Measurements from ENCODE around the gene PCDHA6.
"Not testable (repeated sequence)": the region's sequence is repeated elsewhere in the genome, so short reads cannot be mapped to it uniquely, and the experiment has no call there.

PCDHA6 gene

GRCh38 chr5:140827704-140828361, at the start of gene PCDHA6:
Gene PCDHA6, plus strand, starts transcription at chr5:140827960. Its CDS starts 132 bp downstream, at chr5:140828092.
- no peak for DNase-seq (ENCODE audit: low read depth)
- H3K4me3 ChIP-seq (ENCODE audit: low read depth, low read length): no peak within 1 kb of the TSS
- TF ChIP-seq CTCF (IDR thresholded peaks at IDR 0.05; ENCODE audit: insufficient read depth, low read depth, low read length, missing control alignments): no peak

- H3K4me3 ChIP-seq (ENCODE audit: low read depth, low read length): no peak overlapping the region
- TF ChIP-seq CTCF (IDR thresholded peaks at IDR 0.05; ENCODE audit: insufficient read depth, low read depth, low read length, missing control alignments): no peak
- no peak for DNase-seq (ENCODE audit: low read depth)
Observed at GRCh38 chr5:140780512-140780911, 47.2 kb upstream of the PCDHA6 start.

- DNase-seq (ENCODE audit: low read depth): no peak
- no peak within 1 kb of the TSS for H3K4me3 ChIP-seq (ENCODE audit: low read depth, low read length)
- TF ChIP-seq CTCF (IDR thresholded peaks at IDR 0.05; ENCODE audit: insufficient read depth, low read depth, low read length, missing control alignments): no peak
Observed at GRCh38 chr5:140785905-140786686, 41.7 kb upstream of the PCDHA6 start, which contains the start of gene PCDHA1. Gene PCDHA1, plus strand, starts transcription at chr5:140786140.

- not testable (repeated sequence) for DNase-seq (ENCODE audit: low read depth); H3K4me3 ChIP-seq (ENCODE audit: low read depth, low read length)
Observed at GRCh38 chr5:140787422-140787821, 40.3 kb upstream of the PCDHA6 start.

GRCh38 chr5:140787849-140788504, 39.8 kb upstream of the PCDHA6 start:
- not testable (repeated sequence) for H3K4me3 ChIP-seq (ENCODE audit: low read depth, low read length); DNase-seq (ENCODE audit: low read depth)

GRCh38 chr5:140791089-140791488, 36.7 kb upstream of the PCDHA6 start:
- H3K4me3 ChIP-seq (ENCODE audit: low read depth, low read length): no peak overlapping the region
- no peak for TF ChIP-seq CTCF (IDR thresholded peaks at IDR 0.05; ENCODE audit: insufficient read depth, low read depth, low read length, missing control alignments)
- no peak for DNase-seq (ENCODE audit: low read depth)

GRCh38 chr5:140794595-140795258, 33.0 kb upstream of the PCDHA6 start, which contains the start of gene PCDHA2:
Gene PCDHA2, plus strand, starts transcription at chr5:140794852.
- no peak within 1 kb of the TSS for H3K4me3 ChIP-seq (ENCODE audit: low read depth, low read length)
- TF ChIP-seq CTCF (IDR thresholded peaks at IDR 0.05; ENCODE audit: insufficient read depth, low read depth, low read length, missing control alignments): no peak
- DNase-seq (ENCODE audit: low read depth): no peak
